Right cardiac atrium (tissue), 5 donors: ENCODE results near the gene CAPN8. TPM values are rescaled to one million over a fixed set of nuclear protein-coding genes. Genes with fewer than 3 reads are reported as not detected.
A peak's percentile ranks its signal among the peaks of the same experiment; 100 is the strongest.

ENCODE experiments used
- ATAC-seq, 2 donors: fragments of 200-7000 bp; cut with Tn5 transposase; one replicate each; pipeline versions ENCODE4 v1.8.0 to v1.9.1; 2020; ENCODE audit warnings: moderate library complexity in 2 of 2, mild to moderate bottlenecking in 1 of 2
- DNase-seq, 3 donors: peaks; one replicate each; pipeline ENCODE4 v3.0.0-alpha.2; 2020
- H3K27ac ChIP-seq: one replicate; pipeline ENCODE4 v1.5.1; 2013; ENCODE audit warnings: mild to moderate bottlenecking, low read length, control low read depth, moderate library complexity
- H3K27me3 ChIP-seq: one replicate; pipeline ENCODE4 v1.6.1; 2013; ENCODE audit not compliant: control insufficient read depth, insufficient read depth
- H3K4me1 ChIP-seq: one replicate; pipeline ENCODE4 v1.6.1; 2013; ENCODE audit warnings: low read length; ENCODE audit not compliant: control insufficient read depth, insufficient read depth
- H3K4me3 ChIP-seq: one replicate; pipeline ENCODE4 v1.5.1; 2013; ENCODE audit warnings: low read length, control low read depth
- H3K9me3 ChIP-seq: one replicate; pipeline ENCODE4 v1.6.1; 2013; ENCODE audit warnings: low read length; ENCODE audit not compliant: control insufficient read depth
- WGBS: extraction: QIAGEN DNeasy Blood & Tissue Kit; methylation state at CpG from one replicate; pipeline ENCODE4 v1.1.7; 2013; 5-methylcytosine and 5-hydroxymethylcytosine counted together
- intact Hi-C, 4 donors: fragments of 100-400 bp; cut with DNase I; formaldehyde crosslinking; loops; one replicate each; pipeline versions ENCODE4 v1.11.0 to v1.14.0; 2022 to 2023
- long read RNA-seq, 4 donors: library from polyadenylated mRNA; unstranded; transcript quantifications; one replicate each; pipeline ENCODE4 v2.0.0, GENCODE V29; 2020 to 2021
- polyA plus RNA-seq: library from polyadenylated mRNA; stranded (reverse); fragments of 200-250 nt; gene quantifications from one replicate; pipeline ENCODE4 v1.2.3, GENCODE V29; 2013
- total RNA-seq, 4 donors: library from RNA; stranded (reverse); fragmentation: NEBNext Ultra II Directional; extraction: Animal tissue kit (Norgen Biotek cat#: 25700); gene quantifications; one replicate each; pipeline ENCODE4 v1.2.1, GENCODE V29; 2021
- donor health status: healthy with polysubstance abuse.
- donor health status: DM: no; HTN: yes; CAD: no.
- donor health status: DM: no; HTN: no; CAD: no.
- donor health status: DM: no; HTN: yes; CAD: no; lungs with severe emphysema.
- donor health status: DM: yes; HTN: yes; CAD: no.

Gene CAPN8
- not detected for total RNA-seq
- 0.23 TPM for polyA plus RNA-seq
- long read RNA-seq, donor 1 = 0 reads
- long read RNA-seq, donor 2 = 0 reads
- long read RNA-seq, donor 3 = 0 reads
- long read RNA-seq, donor 4 = 0 reads

DNA sequence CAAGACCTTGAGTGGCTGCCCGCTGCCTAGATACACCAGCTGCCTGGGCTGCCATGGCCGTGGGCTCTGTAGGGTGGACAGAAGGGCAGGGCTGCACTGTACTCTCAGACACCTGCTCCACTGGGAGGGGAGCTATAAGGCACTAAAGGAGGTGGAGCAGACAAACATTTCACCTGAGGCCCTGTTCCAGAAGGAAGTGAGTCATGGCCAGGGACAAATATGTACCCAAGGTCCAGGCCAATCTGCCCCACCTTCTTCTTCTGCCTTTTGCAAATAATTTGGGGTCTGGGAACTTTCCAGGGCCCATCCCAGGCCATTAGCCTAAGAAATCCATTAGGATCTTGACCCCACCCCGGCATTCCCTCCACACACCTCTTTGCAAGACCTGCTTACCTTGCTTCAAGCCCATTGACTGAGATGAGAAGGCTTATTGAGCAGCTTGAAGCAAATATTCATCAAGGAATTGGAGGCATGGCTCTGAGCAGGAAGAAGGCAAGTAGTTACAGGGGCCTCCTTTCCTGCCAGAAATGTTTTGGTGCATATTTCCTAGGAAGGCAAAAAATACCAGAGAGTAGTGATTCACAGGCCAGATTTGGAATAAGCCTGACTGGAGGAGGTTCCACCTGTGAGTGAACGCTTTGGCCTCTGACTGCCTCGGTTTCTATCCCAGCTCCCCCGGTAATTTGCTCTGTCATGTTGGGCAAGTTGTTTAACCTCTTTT lies at the start of gene CAPN8:
TSS of gene CAPN8 (minus strand) at position 110 of the 721 bp plus-strand sequence. CDS start at position 55, 55 bp downstream.
- intact Hi-C loops = no loop called here
- H3K9me3 ChIP-seq = no peaks in the 10 kb centered on the region
- 71% methylated on average over 6 of the region's 6 CpGs for WGBS
- ATAC-seq (peak; percentile 26 to 42), DNase-seq (no peak)
- no peaks in the 10 kb centered on the region for H3K4me1 ChIP-seq
- H3K27ac ChIP-seq = no peak within 1 kb of the TSS
- no peaks in the 10 kb centered on the region for H3K27me3 ChIP-seq
- H3K4me3 ChIP-seq = no peak within 1 kb of the TSS

DNA sequence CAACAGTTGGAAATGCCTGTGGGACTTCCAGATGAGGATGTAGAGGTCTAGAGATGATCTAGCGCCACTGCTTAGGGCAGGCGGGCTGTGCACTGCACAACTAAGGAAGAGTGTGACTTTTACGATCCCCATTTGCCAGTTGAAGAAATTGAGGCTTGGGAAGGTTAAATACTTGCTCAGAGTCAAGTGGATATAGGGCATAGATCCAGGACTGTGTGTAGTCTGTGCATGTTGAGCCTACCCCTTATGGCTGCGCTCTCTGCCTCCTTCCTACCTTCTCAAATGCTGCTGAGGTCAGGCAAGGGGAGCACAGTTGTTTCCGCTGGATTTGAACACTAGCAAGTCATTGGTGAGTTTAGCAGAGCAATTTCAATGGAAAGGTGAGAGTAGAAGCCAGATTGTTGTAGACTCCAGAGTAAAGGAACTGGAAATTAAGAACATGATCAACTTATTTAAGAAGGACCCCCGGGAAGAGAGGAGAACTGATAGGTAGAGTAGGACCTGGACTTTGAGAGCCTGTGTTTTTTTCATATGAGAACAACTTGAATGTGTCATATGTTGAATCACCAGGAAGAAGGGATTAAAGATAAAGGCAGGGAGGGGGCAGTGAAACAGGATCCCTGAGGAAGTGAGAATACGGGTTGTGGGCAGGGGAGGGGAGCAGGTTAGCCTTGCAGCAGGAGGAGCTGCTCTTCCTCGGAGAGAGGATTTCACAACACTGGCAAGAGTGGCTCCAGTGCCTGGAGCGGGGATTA lies 49.5 kb upstream of the CAPN8 start:
- no peak overlapping the region for H3K27ac ChIP-seq
- ATAC-seq (no peak), DNase-seq (no peak)
- no peak overlapping the region for H3K4me3 ChIP-seq
- intact Hi-C loops = loop anchor here in 1 of 4 donors (5.0 kb wide), 1 partner anchor 32 kb away; no protein-coding TSS in a partner anchor
- 61% methylated on average over 9 of the region's 9 CpGs for WGBS
- peaks cover 20% of the 10 kb centered on the region for H3K4me1 ChIP-seq
- H3K27me3 ChIP-seq = no peaks in the 10 kb centered on the region
- H3K9me3 ChIP-seq = no peaks in the 10 kb centered on the region

DNA sequence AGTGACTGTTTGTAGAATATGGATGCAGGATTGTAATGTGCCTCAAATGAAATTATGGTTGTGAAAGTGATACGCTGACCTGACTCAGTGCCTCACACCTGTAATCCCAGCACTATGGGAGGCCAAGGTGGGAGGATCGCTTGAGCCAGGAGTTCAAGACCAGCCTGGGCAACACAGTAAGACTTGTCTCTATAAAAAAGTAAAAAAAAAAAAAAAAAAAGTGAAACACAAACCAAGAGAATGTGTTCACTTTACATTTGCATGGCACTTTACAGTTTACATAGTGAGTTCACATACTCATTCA lies 48.9 kb upstream of the CAPN8 start:
- no peak overlapping the region for H3K27ac ChIP-seq
- WGBS = 96% methylated on average over 2 of the region's 2 CpGs
- no peaks in the 10 kb centered on the region for H3K27me3 ChIP-seq
- no peak overlapping the region for H3K4me3 ChIP-seq
- no peaks in the 10 kb centered on the region for H3K9me3 ChIP-seq
- intact Hi-C loops = loop anchor here in 1 of 4 donors (5.0 kb wide), 1 partner anchor 33 kb away; no protein-coding TSS in a partner anchor
- no peak for ATAC-seq
- DNase-seq = no peak
- peaks cover 20% of the 10 kb centered on the region for H3K4me1 ChIP-seq

DNA sequence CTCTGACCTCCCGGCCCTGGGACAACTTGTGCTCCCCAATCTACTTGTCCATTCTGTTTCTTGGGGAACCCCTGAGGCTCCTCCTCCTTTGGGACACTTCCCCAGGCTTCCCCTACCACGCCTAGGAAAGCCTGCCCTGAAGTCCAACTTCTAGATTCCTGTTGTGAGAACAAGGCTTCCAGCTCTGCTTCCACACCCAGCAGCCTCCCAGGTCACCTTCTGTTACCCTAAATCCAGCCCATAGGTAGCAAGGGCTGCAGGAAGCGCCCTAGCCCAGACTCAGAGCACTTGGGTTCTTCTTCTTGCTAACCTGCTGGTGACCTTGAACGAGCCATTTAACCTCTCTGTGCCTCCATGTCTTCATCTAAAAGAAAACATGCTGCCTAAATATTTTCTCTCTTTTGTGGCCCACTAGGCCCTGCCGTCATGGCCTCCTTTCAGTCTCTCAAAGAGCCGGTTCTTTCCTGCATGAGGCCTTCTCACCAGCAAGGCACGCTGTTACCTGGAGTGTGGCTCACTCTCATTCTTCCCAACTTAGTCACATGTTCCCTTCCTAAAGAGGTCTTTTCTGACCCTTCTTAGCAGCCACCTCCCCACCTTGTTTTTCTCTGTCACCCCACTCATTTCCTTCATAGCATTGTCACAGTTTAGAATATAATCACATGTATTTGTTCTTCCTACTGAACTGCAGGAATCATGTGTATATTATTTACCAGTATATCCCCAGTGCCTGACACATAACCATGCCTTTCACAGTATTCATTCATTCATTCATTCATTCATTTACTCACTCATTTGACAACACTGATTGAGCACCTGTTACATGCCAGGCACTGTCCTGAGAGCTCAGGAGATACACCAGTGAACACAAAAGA lies 48.3 kb upstream of the CAPN8 start:
- Histone ChIP-seq H3K4me3 (peak overlapping the region; percentile 66), H3K27me3 (no peaks in the 10 kb centered on the region), H3K4me1 (peaks cover 20% of the 10 kb centered on the region), H3K9me3 (no peaks in the 10 kb centered on the region), H3K27ac (peak overlapping the region; percentile 91)
- WGBS = 34% methylated on average over 7 of the region's 7 CpGs
- intact Hi-C loops = loop anchor here in 2 of 4 donors (2.0 to 5.0 kb wide), 2 partner anchors 34 to 35 kb away; no protein-coding TSS in a partner anchor
- DNase-seq = no peak
- ATAC-seq = no peak

DNA sequence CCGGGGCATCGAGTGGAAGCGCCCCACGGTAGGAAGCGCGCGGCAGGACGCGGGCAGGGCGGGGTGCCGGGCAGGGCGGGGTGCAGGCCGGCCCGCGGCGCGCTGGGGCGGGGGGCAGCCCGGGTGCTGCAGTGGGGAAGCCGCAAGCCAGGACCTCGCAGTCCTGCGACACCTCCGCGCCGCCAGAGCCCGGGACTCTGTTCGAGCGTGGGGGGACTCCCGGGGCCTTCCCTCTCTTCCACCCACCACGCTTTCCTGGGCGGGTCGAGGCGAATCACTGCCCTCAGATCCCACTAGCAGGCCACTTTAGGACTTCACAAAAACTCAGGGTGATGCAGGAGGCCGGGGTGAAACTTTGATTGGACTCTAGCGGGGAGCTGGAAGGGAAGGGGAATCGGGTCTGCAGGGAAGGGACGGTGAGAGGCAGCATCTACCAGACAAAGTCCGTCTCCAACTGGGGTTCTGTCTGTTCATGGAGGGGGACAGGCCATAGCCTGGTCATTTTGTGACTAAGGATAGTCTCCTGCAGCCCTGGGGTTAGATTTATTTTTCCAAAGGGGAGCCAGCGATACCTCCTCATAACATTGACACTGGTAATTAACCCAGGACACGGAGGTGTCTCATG lies 47.5 kb upstream of the CAPN8 start:
- DNase-seq = peak; percentile 55 to 80 (median 79)
- intact Hi-C loops = loop anchor here in 3 of 4 donors (1.0 to 5.0 kb wide), 3 partner anchors 34 to 36 kb away; no protein-coding TSS in a partner anchor
- peak; percentile 59 to 72 for ATAC-seq
- Histone ChIP-seq H3K4me1 (peaks cover 22% of the 10 kb centered on the region), H3K27me3 (no peaks in the 10 kb centered on the region), H3K9me3 (no peaks in the 10 kb centered on the region), H3K27ac (peak overlapping the region; percentile 91), H3K4me3 (peak overlapping the region; percentile 66)
- WGBS = 2% methylated on average over 40 of the region's 40 CpGs

DNA sequence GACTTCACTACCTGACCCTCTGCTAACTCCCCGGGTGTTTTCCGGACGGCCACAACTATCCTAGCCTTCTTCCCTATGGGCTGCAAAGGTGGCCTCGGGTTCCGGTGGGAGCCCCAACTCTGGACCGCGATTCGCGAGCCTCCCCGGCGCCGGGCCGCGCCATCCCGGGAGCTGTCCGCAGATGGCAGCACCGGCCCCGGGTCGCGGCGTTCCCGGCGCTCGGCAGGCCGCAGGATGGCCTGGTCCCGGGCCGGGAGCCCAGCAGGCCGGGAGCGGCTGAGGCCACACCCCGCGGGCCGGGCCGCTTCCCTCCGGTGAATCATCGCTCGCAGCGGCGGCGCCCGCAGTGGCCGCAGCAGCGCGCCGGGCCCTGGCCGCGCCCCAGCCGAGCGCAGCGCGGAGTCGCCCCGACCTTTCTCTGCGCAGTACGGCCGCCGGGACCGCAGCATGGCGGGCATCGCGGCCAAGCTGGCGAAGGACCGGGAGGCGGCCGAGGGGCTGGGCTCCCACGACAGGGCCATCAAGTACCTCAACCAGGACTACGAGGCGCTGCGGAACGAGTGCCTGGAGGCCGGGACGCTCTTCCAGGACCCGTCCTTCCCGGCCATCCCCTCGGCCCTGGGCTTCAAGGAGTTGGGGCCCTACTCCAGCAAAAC lies 46.8 kb upstream of the CAPN8 start, which contains the start of gene CAPN2:
TSS of gene CAPN2 (plus strand) at position 346 of the 656 bp plus-strand sequence. CDS start at position 448, 102 bp downstream.
- intact Hi-C loops = loop anchor here in 3 of 4 donors (1.0 to 5.0 kb wide), 3 partner anchors 35 to 37 kb away; no protein-coding TSS in a partner anchor

DNA sequence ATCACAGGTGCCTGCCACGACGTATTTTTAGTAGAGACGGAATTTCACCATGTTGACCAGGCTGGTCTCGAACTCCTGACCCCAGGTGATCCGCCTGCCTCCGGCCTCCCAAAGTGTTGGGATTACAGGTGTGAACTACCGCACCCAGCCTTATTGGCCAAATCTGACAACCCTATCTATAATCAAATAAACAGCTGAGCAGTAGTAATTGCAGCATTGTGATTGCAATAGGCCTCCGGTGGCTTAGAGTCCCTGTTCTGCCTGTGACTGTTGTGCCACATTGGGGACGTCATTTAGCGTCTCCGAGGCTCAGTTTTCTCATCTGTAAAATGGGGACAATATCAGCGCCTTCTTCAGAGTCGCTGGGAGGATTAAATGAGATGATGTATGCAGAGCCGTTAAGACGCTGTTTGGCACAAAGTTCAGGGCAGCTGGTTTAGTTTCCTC lies 46.3 kb upstream of the CAPN8 start:
- WGBS = 68% methylated on average over 15 of the region's 15 CpGs
- Histone ChIP-seq H3K4me1 (peaks cover 24% of the 10 kb centered on the region), H3K27ac (peak overlapping the region; percentile 61), H3K4me3 (no peak overlapping the region), H3K27me3 (no peaks in the 10 kb centered on the region), H3K9me3 (no peaks in the 10 kb centered on the region)
- DNase-seq (no peak), ATAC-seq (no peak)
- intact Hi-C loops = loop anchor here in 3 of 4 donors (1.0 to 5.0 kb wide), 3 partner anchors 36 to 38 kb away; no protein-coding TSS in a partner anchor

More for the DNA sequence above, 46.8 kb upstream of the CAPN8 start, which contains the start of gene CAPN2:
- H3K4me3 ChIP-seq = peak within 1 kb of the TSS; percentile 66
- peak within 1 kb of the TSS; percentile 91 for H3K27ac ChIP-seq
- no peaks in the 10 kb centered on the region for H3K27me3 ChIP-seq
- no peaks in the 10 kb centered on the region for H3K9me3 ChIP-seq
- DNase-seq (peak; percentile 89 to 94 (median 94)), ATAC-seq (peak; percentile 92 to 96)
- WGBS = under 1% methylated on average over 74 of the region's 74 CpGs
- H3K4me1 ChIP-seq = peaks cover 24% of the 10 kb centered on the region

DNA sequence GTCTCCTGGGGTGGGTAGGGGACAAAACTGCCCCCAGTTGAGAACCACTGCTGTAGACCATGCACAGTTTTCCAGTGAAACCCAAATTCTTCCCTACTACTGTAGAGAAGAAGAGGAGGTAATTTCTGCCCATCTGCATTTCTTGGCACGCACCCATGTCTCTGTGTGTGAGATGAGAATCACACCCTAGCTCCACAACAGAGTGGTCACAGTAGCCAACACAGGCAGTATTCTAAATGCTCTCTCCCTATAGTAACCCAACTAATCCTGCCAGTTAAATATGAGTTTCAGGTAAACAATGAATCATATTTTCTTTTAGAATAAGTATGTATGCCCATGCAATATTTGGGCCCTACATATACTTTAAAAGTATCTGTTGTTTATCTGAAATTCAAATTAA lies 45.7 kb upstream of the CAPN8 start:
- H3K4me3 ChIP-seq = no peak overlapping the region
- DNase-seq = no peak
- H3K9me3 ChIP-seq = no peaks in the 10 kb centered on the region
- ATAC-seq = no peak
- 81% methylated on average over 1 of the region's 1 CpG for WGBS
- no peaks in the 10 kb centered on the region for H3K27me3 ChIP-seq
- intact Hi-C loops = loop anchor here in 1 of 4 donors (5.0 kb wide), 1 partner anchor 36 kb away; no protein-coding TSS in a partner anchor
- no peak overlapping the region for H3K27ac ChIP-seq
- peaks cover 25% of the 10 kb centered on the region for H3K4me1 ChIP-seq

DNA sequence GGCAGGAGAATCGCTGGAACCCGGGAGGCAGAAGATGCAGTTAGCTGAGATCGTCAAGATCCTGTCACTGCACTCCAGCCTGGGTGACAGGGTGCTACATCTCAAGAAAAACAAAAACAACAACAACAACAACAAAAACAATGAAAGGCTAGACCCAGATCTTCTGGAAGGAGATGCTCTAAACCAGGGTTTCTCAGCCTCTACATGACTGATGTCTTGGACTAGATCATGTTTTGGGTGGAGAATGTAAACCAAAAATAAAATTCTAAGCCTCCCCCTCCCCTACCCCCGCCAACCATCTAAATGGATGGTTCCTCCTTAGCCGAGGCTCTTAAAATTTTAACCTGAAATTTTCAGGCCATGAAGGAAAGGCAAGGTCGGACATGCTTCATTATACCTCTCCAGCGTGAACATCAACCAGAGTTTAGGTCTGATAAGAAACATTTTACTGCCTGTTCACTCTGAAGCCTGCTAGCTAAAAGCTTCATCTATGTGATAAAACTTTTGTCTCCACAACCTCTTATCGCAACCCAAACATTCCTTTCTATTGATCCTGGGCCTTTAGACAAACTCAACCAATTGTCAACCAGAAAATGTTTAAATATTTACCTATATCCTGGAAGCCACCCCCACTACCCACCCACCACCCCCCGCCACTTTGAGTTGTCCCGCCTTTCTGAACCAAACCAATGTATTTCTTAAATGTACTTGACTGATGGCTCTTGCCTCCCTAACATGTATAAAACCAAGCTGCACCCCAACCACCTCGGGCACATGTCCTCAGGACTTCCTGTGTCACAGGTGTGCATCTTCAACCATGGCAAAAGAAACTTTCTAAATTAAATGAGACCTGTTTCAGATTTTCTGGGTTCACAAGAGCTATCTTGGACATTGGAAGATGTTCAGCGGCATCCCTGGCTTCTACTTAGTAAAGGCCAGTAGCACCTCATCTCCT lies 45.0 kb upstream of the CAPN8 start:
- 94% methylated on average over 12 of the region's 12 CpGs for WGBS
- H3K4me3 ChIP-seq = no peak overlapping the region
- ATAC-seq (no peak), DNase-seq (no peak)
- peaks cover 29% of the 10 kb centered on the region for H3K4me1 ChIP-seq
- intact Hi-C loops = loop anchor here in 1 of 4 donors (5.0 kb wide), 1 partner anchor 37 kb away; no protein-coding TSS in a partner anchor
- no peak overlapping the region for H3K27ac ChIP-seq
- no peaks in the 10 kb centered on the region for H3K9me3 ChIP-seq
- no peaks in the 10 kb centered on the region for H3K27me3 ChIP-seq
